ENCODE measurements around the gene MFAP3.
"Not testable (repeated sequence)": the region's sequence is repeated elsewhere in the genome, so short reads cannot be mapped to it uniquely, and the experiment has no call there.

Gene MFAP3

DNA sequence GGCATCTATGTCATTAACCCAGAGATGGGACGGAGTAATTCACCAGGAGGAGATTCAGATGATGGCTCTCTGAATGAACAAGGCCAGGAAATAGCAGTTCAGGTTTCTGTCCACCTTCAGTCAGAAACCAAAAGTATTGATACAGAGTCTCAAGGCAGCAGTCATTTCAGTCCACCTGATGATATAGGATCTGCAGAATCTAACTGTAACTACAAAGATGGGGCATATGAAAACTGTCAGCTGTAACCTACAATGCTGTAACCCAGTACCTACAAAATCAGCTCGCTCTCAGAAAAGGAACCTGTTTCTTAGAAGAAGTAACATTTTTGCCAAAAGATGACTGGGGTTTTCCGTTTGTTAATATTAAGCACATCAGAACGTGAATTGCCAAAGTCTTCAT lies 14.7 kb downstream of the MFAP3 start:
- no peak for DNase-seq (ENCODE audit: low read depth)

DNA sequence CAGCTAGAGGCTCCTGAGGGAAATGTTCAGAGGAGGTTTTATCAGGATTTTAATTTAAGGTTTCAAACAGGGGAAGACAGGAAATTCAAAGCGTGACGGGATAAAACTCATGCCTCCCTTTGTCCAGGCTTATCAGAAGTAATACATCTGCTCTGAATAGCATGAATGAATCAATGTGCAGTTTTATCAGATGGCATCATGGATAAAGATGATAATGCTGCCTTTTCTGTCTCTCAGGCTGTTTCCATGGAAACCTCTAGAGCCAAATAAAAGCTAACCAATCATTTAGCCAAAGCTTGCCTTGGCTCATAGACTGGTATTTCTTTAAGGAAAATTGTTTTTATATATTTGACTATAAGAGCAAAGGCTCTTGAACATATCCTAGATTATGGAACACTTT lies 16.4 kb downstream of the MFAP3 start:
- no peak for DNase-seq (ENCODE audit: low read depth)

DNA sequence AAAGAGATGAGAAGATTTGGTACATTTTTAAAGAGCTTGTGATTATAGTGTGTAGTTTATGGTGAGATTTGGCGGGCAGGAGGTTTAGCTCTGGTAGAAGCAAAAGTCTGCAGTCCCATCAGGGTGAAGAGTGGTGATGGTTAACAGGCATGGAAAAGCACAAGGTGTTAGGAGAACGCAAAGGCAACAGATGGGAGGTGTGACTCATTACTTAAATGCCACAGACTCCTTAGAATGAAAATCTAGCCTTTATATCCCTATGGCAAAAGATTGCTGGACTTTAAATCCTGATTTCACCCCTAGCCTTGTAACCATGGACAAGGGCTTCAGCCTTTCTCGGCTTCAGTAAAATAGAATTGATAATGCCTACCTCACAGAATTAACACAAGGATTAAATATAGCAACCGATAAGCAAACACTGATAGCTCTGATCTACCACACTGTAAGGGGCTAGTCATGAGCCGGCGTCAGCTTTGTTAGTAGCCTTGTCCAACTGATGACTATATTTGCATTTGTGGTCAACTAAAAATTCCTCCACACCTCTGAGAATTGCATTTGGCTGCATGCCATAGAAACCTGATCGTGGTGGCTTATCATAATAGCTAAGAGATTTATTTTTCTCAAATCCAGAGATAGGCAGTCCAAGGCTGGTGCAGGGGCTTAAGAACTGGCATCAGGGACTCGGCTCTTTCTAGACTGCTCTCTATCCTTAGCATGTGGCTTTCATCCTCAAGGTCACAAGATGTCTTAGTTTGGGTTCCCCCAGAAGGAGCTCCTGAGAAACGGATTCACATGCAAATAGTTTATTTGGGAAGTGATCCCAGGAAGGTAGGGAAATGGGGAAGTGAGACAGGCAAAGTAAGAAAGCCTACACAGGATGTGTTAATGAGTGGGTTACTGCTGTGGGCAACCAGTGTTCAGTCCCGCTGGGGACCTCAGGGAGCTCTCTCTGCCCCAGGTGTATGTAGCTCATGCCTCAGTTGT lies 19.6 kb downstream of the MFAP3 start:
- peak; percentile 75 for DNase-seq (ENCODE audit: low read depth)

DNA sequence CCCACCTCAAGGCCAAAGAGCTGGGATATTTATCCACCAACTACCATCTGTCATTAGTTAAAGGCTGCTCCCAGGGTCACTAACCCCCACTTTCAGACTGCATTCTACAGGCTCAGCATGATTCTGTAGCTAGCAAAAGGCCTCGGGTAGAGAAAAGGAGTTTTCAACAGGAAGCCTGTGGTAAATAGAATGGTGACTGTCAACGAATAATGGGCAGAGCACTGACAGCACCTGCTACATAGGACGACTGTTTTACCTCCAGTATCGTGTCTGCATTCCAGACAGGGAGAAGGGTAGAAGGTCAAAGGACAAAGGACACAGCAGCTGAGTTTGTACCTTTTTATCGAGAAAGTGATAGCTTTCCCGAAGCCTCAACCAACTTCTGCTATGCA lies 20.3 kb downstream of the MFAP3 start:
- no peak for DNase-seq (ENCODE audit: low read depth)

DNA sequence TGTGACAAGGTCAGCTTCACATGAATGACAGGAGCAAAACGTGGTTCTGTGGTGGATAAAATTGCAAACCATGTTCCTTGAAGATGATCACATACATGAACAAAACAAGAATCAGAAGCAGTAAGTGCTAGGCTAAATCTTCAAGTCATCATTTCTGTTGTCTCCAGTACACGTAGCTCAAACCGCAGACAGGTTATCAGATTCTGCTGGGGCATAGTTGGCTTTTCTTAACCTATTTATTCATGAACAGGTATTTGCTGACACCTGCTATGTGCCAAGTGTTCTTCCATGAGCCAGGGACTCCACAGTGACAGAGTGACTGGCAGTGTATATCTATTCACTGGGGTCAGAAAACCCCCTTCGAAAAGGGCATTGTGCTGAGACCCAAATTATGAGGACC lies 20.8 kb downstream of the MFAP3 start:
- no peak for DNase-seq (ENCODE audit: low read depth)

DNA sequence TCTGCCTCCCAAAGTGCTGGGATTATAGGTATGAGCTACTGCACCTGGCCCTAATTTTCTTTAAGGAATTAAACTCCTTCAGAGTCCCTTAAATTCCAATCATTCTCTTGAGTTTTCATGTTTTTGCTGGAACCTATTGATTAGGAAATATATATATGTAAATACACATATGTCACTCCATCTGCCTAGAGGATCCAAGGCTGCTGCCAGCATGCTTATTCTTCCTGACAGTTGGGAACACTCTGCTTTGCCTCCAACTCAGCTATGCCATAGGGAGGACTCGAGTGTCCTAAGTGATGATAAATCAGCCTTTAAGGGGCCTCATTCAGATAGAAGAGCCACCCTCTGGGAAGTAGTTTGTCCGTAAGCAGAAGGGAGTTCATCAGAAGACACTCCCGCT lies 21.8 kb downstream of the MFAP3 start:
- no peak for DNase-seq (ENCODE audit: low read depth)

DNA sequence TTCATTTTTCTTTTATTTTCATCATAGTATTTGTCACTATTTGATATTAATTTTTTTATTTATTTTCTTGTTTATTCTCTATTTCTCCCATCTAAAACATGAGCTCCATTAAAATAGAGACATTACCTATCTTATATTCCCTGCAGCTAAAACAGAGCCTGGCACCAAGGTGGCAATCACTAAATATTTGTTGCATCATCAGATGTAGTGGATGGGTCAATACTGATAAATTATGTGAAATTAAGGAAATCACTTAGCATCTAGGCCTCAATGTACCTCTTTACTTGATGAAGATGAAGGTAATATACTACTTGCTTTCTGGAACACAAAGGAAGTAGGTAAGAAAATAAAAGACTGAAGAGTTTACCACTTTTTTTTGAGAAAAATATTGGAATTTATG lies 24.6 kb downstream of the MFAP3 start:
- no peak for DNase-seq (ENCODE audit: low read depth)

DNA sequence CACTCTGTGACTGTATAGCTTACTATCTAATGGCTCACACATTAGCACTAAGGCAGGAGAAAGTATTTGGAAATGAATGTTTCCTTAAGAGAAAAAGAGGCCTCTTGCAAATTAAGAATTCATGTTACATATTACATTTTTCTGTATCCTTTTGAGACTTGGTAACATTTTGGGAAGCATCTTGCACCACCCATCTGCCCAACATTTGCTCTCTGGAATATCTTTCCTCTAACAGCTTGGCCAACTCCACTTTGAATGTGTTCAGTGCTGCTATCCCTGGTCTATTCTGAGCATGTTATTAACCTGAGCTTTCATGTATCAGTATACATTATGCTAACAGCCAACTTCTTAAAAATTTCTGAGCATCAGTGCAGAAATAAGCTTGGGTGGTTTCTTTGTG lies 27.2 kb downstream of the MFAP3 start:
- DNase-seq (ENCODE audit: low read depth) = no peak

DNA sequence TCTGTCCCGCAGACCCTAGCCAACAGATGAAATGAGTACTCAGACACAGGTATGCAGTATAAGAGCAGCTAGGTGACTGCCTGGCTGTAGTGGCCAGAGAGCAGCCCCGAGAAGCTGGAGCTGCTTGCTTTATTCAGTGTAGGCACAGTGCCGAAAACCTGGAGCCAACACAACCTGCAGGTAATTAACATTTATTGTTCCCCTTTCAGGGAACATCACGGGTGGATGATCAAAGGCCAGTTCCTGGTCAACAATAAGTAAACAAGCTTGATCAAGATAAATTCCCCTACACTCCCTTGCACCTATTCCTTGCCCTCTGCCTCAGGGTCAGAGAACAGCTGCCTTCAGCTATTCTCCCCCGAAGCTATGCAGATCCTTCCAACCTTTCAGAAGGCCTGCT lies 31.1 kb downstream of the MFAP3 start:
- DNase-seq (ENCODE audit: low read depth) = not testable (repeated sequence)

DNA sequence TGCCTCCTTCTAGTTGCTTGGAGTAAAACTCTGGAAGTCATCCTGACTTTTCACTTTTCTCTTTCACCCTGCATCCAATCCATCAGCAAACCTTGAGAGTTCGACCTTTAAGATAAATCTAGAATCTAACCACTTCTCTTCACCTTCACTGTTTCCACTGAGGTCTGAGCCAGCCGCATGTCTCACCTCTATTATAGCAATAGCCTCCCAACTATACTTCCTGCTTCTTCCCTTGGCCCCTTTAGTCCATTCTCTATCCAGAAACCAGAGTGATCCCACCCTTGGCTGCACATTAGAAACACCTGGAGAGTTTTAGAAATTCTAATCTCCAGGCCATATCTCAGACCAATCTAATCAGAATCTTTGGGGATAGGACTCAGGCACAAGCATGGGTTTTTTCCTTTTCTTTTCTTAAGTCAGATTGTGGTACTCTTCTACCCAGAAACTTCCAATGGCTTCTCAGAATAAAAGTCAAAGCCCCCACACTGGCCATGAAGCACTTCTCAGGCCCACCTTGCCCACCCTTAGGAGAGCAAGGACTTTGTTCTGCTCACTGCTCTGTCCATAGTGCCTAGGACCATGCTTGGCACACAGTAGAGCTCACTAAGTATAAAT lies 33.1 kb downstream of the MFAP3 start:
- DNase-seq (ENCODE audit: low read depth) = no peak

DNA sequence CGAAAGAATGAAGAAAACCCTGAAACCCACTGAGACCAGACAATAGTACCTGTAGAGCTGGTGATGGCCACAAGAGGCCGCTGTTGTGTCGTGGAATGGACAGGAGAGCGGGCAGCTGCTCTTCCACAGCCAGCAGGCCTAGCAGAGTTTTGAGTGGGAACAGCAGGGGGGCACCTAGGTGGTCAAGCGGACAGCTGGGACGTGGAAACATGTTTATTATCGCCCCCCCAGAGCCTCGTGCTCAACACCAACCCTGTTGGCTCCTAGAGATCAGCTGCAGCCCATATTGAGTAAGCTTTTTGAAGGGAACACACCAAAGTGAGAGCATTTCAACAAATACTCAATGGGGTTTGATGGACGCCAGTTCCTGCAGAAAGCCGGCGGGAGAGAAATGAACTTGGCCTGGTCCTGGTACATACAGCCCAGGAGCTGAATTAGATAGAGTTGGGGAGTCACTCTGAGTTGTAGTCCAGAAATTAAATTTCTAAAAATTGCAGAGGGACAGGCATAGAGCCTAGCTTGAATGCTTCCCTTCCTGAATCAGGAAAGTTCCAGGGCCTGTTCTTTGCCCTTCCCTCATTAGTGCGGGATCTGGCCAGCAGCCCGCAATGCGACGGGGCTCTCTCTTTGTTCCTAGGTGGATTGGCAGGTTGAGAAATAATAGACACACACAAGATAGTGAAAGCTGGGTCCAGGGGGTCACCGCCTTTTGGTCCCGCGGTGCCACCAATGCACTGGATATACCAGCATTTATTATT lies 33.8 kb downstream of the MFAP3 start:
- DNase-seq (ENCODE audit: low read depth) = peak; percentile 65

DNA sequence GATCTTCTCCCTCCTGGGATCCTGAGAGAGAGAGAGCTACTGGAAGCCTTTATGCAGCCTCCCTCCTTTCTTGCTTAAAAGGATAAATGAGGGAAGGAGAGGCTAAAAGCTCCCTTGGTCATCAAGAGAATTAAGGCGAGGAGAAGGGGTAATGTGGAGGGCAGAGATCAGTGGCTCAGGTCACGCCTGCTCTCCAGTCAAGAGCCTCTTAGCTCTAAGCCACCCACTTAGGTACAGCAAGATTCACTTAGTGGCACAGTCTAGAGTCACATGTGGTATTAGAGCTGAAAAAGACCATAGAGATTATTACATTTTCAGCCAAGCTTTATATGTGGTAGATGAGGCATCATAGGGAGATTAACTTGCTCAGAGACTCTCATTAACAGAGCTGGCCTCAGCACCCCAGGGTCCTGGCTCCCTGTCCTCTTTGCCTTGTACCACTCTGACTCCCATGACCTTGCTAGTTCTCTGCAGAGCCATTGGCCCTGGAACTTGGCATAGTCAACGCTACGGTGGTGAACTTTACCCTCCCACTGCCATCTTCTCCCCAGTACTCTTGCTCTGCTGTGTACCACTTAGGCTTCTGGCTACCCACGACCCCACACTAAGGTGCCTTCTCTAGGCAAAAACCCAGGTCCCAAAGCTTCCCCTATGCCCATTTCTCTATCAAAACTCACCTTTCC lies 37.6 kb downstream of the MFAP3 start:
- no peak for DNase-seq (ENCODE audit: low read depth)

DNA sequence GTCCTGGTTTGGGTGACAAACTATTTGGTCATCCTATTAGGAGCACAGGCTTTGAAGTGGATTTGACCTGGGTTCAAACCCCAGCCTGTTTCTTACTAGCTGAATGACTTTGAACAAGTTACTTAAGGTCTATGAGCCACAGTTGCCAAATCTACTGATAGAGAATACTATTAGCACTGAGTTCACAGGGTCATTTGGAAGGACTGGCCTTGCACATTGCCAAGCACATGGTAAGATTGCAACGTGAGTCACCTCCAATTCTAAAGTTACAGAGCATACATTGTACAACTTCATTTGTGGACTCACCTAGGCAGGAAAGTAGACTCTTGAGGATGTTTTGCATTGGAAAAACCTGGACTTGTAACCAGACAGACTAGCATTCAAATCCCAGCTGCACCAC lies 38.9 kb downstream of the MFAP3 start:
- DNase-seq (ENCODE audit: low read depth) = peak; percentile 73

DNA sequence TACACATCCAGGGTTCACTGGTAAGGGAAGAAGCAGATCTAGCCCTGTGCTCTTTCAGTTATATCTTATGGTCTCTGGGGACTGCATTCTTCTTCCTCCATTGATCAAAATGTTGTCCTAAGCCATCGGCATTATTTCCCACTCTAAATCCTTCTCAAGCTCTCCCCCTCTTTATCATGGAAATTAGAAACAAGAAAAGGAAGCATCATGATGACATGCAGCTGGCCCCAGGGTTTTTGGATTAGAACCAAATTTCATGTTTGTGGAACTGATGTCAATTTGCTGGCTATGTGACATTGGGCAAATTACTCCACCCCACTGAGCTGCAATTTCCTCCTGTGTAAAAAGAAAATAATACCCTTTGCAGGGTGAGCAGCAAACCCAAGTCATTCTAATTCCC lies 39.5 kb downstream of the MFAP3 start:
- no peak for DNase-seq (ENCODE audit: low read depth)

DNA sequence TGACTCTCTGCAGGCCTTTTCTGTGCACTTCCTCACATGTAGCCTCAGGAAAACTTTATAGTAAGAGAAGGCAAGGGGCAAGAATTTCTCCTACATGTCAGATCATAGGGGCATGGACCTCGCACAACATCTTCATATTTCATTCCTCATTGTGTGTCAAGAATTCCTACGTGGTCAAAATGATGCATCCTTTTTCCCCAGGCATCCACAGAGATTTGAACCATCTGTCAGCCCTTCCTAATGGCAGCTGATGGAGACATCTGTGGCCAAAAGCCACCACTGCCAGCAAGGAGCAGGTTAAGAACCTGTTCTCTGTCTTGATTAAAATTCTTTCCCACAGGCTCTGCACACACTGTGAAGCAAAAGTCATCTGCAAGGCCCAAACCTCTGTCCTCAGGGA lies 42.5 kb downstream of the MFAP3 start:
- DNase-seq (ENCODE audit: low read depth) = no peak

DNA sequence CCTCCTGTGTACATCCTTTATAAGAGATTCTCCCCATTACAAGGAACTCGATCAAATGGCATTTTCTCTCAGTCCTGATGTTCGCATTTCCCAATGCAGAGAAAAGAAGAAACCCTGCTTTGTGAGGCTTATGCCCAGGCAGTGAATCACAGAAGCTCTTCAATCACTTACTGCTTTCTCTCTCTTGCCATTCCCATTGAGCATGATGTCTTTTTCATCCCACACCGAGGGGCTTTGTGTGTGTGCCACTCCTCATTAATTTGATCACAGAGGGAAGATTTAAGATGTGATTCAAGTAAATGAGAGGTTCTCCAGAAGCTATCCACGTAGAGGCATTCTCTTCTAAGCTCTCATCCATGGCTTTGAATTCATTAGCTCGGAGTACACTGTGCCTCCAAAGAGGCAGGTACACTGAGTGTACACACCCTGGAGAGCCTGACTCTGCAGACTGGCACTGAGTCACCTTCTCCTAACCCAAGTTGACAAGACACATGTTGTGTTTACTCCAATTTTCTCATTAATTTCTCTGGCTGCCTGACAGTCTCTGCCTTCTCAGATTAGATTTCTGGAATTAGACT lies 45.4 kb downstream of the MFAP3 start:
- DNase-seq (ENCODE audit: low read depth) = no peak

DNA sequence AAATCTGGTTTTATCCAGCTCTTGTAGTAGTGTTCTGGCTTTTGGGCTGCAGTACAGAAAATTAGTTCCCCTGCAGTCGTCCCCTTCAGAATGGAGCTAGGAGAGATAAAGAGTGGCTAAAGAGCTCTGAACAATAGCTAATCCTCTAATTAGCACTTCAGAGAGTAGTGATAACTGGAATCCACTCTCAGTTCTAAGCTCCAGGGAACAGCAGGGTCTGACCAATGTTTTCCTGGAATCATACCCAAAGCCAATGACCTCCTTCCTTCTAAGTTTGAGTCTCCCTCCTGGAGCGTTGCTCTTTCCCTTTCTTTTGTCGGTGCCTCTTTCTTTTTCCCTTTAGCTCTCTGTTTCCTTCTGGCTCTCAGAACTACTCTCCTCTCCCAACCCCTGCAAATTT lies 47.4 kb downstream of the MFAP3 start:
- no peak for DNase-seq (ENCODE audit: low read depth)

DNA sequence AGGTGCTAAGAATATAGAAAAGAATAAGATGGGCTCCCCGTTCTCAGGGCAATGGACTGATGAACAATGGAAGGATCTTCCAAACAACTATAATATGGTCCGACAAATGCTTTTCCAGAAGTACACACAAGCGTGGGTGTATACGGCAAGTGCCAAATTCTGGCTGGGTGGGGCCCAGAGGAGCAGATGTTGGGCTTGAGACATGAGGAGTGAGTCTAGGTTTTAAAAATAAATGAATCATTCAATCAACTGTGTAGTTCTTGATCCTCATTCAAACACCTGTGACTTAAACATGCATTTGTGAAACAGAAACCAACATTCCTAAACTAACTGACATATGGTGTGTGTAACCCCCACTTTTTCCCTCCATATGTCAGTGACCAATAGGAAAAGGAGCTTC lies 47.9 kb downstream of the MFAP3 start:
- no peak for DNase-seq (ENCODE audit: low read depth)

DNA sequence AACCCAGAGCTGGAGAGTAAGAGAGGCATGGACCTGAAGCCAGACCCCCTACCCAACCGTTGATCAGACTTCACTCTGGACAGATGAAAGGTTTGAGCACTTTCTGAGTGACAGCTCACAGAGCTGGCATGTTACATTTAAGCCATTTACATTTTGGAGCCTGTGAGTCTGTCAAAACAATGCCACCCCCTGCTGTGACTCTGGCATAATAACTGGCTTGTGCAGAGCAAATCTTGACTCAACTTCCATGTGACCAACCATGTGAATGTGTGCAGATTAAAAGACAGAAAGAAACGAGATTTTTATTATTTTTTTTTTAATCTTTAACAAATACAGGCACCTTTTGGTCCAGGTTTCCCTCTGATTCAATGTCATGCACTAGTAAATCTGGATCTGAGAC lies 48.5 kb downstream of the MFAP3 start:
- peak; percentile 47 for DNase-seq (ENCODE audit: low read depth)

DNA sequence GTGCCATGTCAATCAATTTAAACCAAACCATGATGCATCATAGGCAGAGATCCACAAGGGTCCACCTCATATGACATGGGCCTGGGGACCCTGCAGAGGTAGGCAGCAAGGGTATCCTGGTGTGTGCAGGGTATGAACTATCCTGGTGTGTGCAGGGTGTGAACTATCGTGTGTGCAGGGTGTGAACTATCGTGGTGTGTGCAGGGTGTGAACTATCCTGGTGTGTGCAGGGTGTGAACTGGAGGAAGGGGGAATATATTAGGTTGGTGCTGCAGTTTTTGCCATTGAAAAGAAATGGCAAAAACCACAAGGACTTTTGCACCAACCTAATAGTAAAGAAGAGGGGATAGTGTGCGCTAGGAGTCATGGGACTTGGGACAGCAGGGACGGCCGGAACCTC lies 50.0 kb downstream of the MFAP3 start:
- no peak for DNase-seq (ENCODE audit: low read depth)

DNA sequence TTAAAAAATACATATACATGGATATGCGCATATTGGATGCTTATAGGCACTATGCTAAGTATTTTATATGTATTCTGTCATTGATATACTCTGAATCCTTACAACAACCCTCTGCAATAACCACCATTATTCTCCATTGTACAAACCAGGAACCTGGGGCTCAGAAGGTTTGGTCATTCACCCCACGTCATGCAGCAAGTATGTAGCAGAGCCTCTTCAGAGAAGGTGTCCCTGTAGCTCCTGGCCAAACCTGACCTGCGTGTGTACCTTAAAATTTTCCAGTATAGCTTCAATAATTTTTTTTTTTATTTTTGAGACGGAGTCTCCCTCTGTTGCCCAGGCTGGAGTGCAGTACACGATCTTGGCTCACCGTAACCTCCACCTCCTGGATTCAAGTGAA lies 51.9 kb downstream of the MFAP3 start:
- no peak for DNase-seq (ENCODE audit: low read depth)

Measured in iris pigment epithelial cell (primary cell).